ENCODE data around the gene SEC11C. TPM values are rescaled to one million over a fixed set of nuclear protein-coding genes. Genes with fewer than 3 reads are reported as not detected.

The SEC11C gene
- total and polyA plus RNA-seq, 2 donors from 2014 or later, result 90.0 to 106 TPM

DNA sequence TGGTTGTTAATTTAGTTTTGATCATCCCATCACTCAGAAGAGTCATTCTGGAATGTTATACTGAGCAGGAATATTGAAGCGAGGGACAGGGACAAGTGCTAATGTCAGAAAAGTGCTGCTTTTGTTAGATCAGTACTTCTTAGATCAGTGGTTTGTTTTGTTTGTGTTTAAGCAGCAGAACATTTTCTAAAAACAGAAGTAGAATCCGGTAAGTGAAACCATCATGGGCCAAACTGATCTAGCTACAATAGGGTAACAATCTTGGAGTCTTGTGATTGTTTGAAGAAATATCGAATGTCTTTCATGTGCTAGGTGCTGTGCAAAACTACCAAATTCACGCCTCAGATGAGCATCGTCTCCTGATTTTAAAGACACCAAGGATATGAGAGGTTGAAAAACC is 45.1 kb upstream of the SEC11C start:
- H3K4me1 ChIP-seq (ENCODE audit: control insufficient read depth in 2 of 3, insufficient read depth in 2 of 3, low read depth in 1 of 3, low read length in 3 of 3), result no peaks in the 10 kb centered on the region
- H3K9me3 ChIP-seq (ENCODE audit: control insufficient read depth in 2 of 3, insufficient read depth in 1 of 3, low read length in 3 of 3), result no peaks in the 10 kb centered on the region
- no peak overlapping the region for H3K4me3 ChIP-seq (ENCODE audit: low read length in 3 of 3)
- DNase-seq, result no peak
- TF ChIP-seq, protein P1, sequence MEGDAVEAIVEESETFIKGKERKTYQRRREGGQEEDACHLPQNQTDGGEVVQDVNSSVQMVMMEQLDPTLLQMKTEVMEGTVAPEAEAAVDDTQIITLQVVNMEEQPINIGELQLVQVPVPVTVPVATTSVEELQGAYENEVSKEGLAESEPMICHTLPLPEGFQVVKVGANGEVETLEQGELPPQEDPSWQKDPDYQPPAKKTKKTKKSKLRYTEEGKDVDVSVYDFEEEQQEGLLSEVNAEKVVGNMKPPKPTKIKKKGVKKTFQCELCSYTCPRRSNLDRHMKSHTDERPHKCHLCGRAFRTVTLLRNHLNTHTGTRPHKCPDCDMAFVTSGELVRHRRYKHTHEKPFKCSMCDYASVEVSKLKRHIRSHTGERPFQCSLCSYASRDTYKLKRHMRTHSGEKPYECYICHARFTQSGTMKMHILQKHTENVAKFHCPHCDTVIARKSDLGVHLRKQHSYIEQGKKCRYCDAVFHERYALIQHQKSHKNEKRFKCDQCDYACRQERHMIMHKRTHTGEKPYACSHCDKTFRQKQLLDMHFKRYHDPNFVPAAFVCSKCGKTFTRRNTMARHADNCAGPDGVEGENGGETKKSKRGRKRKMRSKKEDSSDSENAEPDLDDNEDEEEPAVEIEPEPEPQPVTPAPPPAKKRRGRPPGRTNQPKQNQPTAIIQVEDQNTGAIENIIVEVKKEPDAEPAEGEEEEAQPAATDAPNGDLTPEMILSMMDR (IDR thresholded peaks at IDR 0.05; ENCODE audit: borderline replicate concordance, extremely low read depth, insufficient read depth), result no peak
- intact Hi-C loops (cut with DNase I), result no loop called here
- FAIRE-seq, result no peak
- no peak overlapping the region for H3K27ac ChIP-seq (ENCODE audit: low read depth in 2 of 2, low read length in 2 of 2)
- H3K36me3 ChIP-seq (ENCODE audit: control insufficient read depth in 2 of 3, insufficient read depth in 3 of 3, low read length in 3 of 3), result no peaks in the 10 kb centered on the region
- no peak overlapping the region for H3K9ac ChIP-seq (ENCODE audit: low read length in 3 of 3)
- H3K27me3 ChIP-seq (ENCODE audit: control insufficient read depth, insufficient read depth, low read length), result no peaks in the 10 kb centered on the region

DNA sequence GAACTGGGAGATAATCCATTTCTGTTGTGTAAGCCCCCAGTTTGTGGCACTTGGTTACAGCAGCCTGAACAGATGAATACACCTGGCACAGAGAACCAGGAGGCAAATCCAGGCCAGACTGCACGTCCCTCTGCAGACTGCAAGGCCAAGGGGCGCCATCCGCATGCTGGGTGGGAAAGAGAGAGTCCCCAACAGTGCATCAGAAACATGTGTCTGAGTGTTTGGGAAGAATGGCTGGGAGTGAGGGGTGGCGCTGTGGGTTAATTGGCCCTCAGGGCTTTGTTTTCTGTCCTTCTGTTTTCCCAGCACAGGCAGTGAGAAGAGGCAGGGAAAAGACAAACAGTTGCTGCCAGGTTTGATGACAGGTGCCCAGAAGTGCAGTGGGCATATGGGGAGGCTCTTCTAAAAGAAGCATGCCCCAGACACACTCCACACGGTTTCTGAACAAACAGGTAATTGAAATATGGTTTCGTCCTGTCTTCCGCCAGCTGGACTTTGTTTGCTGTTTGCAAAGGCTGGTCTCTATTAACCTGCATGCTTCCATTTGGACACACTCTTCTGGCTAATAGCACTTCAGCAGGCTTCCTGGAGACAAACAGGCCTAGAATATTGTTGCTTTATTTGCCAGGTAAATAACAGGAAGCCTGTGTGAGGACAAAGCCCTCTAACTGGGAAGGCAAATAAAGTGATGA is 43.4 kb upstream of the SEC11C start:
- FAIRE-seq (no peak), DNase-seq (no peak)
- no peak overlapping the region for H3K27ac ChIP-seq (ENCODE audit: low read depth in 2 of 2, low read length in 2 of 2)
- no peak overlapping the region for H3K4me3 ChIP-seq (ENCODE audit: low read length in 3 of 3)
- H3K4me1 ChIP-seq (ENCODE audit: control insufficient read depth in 2 of 3, insufficient read depth in 2 of 3, low read depth in 1 of 3, low read length in 3 of 3), result no peaks in the 10 kb centered on the region
- no peaks in the 10 kb centered on the region for H3K36me3 ChIP-seq (ENCODE audit: control insufficient read depth in 2 of 3, insufficient read depth in 3 of 3, low read length in 3 of 3)
- no peaks in the 10 kb centered on the region for H3K9me3 ChIP-seq (ENCODE audit: control insufficient read depth in 2 of 3, insufficient read depth in 1 of 3, low read length in 3 of 3)
- intact Hi-C loops (cut with DNase I), result no loop called here
- no peaks in the 10 kb centered on the region for H3K27me3 ChIP-seq (ENCODE audit: control insufficient read depth, insufficient read depth, low read length)
- TF ChIP-seq, protein P1 (IDR thresholded peaks at IDR 0.05; ENCODE audit: borderline replicate concordance, extremely low read depth, insufficient read depth), result no peak
- no peak overlapping the region for H3K9ac ChIP-seq (ENCODE audit: low read length in 3 of 3)

DNA sequence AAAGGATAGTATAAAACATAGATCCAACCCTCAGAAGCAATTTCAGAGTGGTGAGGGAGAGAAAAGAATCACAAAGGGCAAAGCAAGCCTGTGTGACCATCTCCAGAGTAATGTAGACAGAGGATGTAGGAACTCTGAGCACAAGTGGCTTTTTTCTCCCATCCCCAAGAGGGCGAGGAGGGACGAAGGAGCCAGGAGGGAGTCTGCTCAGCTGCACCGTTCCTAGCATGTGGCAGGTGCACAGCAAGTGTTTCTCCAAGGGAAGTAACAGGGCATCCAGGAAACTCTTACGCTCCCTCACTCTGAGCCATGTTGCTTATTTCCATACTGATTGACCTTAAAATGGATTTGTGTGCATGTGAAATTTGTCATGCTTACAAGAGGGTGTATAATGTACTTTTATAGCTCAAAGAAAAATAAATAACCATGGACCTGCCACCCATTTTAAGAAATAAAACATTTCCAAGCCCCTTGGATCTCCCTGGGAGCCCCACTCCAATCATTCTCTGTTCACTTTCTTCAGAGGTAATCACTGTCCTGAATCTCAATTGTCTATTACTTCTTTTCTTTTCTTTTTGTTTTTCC is 37.8 kb upstream of the SEC11C start:
- intact Hi-C loops (cut with DNase I), result no loop called here
- Histone ChIP-seq H3K36me3 (ENCODE audit: control insufficient read depth in 2 of 3, insufficient read depth in 3 of 3, low read length in 3 of 3) (no peaks in the 10 kb centered on the region), H3K27ac (ENCODE audit: low read depth in 2 of 2, low read length in 2 of 2) (no peak overlapping the region), H3K4me3 (ENCODE audit: low read length in 3 of 3) (no peak overlapping the region), H3K27me3 (ENCODE audit: control insufficient read depth, insufficient read depth, low read length) (no peaks in the 10 kb centered on the region), H3K9ac (ENCODE audit: low read length in 3 of 3) (no peak overlapping the region), H3K4me1 (ENCODE audit: control insufficient read depth in 2 of 3, insufficient read depth in 2 of 3, low read depth in 1 of 3, low read length in 3 of 3) (no peaks in the 10 kb centered on the region), H3K9me3 (ENCODE audit: control insufficient read depth in 2 of 3, insufficient read depth in 1 of 3, low read length in 3 of 3) (no peaks in the 10 kb centered on the region)
- FAIRE-seq (no peak), DNase-seq (no peak)
- TF ChIP-seq, protein P1 (IDR thresholded peaks at IDR 0.05; ENCODE audit: borderline replicate concordance, extremely low read depth, insufficient read depth), result no peak
